HG03095 (cell line): ENCODE measurements around the gene GOLGB1.
A peak's percentile ranks its signal among the peaks of the same experiment; 100 is the strongest.

Experiments used
- ATAC-seq: cut with Tn5 transposase; IDR thresholded peaks from one replicate; pipeline ENCODE4 v1.9.1; 2021; ENCODE audit warnings: moderate library complexity; ENCODE audit not compliant: unreplicated experiment

GOLGB1 gene

GRCh38 chr3:121740896-121741295 is 8.6 kb downstream of the GOLGB1 start:
- no peak for ATAC-seq

GRCh38 chr3:121739902-121740301 is 9.6 kb downstream of the GOLGB1 start:
- no peak for ATAC-seq

- ATAC-seq, result no peak
These were observed 11.9 kb downstream of the GOLGB1 start for GRCh38 chr3:121737644-121738043.

GRCh38 chr3:121736112-121736511 is 13.4 kb downstream of the GOLGB1 start:
- no peak for ATAC-seq

- peak; percentile 93 for ATAC-seq
These were observed 14.4 kb downstream of the GOLGB1 start for GRCh38 chr3:121735047-121735696.

DNA sequence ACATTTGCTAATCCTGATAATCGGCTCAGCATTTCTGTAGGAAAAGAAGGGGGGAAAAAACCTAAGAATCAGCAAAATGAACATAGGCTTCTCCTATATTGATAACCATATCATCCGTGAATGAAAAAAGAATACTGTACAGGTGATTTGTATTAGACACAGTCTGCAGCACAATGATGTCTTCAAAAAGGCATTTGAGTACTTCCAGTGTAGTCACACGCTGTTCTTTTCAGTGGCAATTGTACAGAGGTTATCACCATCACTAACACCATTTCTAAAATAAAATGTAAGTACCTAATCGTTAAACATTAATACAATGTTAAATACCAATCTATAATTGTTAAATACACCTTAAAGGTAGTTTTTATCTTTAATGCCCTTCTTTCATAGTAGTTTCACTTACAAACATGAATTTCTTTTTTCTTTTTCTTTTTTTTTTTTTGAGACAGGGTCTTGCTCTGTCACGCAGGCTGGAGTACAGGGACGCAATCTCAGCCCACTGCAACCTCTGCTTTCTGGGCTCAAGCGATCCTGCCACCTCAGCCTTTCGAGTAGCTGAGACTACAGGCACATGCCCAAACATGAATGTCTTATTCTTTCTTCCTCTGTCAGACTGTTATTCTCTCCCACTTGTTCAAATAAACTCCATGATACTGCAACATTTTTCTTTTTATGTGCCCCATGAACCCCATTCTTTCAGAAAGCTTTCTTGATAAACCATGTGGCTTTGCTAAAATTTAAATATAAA is 18.4 kb downstream of the GOLGB1 start:
- no peak for ATAC-seq

GRCh38 chr3:121724130-121724529 is 25.4 kb downstream of the GOLGB1 start:
- ATAC-seq, result peak; percentile 92

DNA sequence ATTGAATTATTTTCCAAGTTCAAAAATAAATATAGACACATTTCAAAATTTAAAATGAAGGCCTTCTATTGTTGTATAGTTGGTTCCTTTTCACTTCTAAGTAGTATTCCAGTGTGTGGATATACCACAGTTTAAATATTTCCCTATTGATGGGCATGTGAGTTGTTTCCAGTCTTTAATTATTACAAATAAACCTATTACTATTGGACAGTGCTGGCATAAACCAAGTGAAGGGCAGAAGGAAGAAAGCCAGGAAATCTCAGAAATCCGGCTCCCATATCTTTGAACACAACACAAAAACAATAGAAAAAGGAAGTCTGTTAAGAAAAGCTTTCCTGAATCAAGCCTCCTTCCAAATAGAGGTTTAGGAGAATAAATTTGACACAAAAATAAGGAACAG is 26.1 kb downstream of the GOLGB1 start:
- no peak for ATAC-seq

DNA sequence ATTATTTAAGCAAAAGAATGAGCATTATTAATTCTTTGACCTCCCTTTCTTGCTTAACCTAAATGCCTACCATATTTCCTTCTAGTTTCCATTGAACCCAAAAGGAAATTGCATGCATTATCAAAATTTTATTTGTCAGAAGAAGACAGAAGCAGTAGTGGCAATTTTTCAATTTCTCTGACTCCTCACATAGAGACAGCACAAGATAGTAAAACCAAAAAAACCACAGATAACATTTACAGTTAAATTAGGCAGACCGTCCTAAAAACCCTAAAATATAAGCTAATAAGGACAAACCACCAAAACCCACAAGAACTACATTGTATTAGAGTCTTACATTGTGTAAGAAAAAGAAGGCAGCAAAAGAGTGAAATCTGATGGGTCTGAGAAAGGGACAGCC is 27.1 kb downstream of the GOLGB1 start:
- no peak for ATAC-seq

GRCh38 chr3:121720163-121720562 is 29.4 kb downstream of the GOLGB1 start:
- no peak for ATAC-seq

- no peak for ATAC-seq
These were observed 30.1 kb downstream of the GOLGB1 start for GRCh38 chr3:121719423-121719822.

DNA sequence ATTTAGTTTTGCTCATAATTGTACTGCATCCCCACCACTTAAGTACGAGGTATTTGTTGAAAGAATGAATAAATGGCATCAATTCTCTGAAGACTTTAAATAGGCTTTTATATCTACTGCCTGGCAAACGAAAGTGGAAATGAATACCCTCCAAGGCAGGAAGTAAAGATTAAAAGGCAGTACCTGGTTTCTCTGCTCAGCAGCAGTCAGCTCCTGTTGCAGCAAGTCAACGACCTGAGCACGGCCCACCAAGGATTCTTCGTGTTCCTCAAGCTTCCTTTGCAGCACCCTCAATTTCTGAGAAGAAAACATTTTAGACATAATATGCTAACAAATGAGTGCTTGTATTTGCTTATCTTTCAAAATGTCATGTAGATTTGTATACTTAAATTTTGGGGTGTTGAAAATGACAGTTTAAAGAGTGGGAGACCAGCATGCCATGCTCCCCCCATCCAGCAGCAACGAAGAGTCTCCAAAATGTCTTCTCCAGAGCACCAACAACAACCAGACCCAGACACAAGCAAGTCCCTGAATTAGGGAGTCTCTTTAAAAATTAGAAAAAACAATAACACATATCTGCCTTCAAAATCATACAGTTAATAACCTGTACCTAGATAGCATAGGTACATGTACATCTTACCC is 31.2 kb downstream of the GOLGB1 start:
- ATAC-seq, result no peak

DNA sequence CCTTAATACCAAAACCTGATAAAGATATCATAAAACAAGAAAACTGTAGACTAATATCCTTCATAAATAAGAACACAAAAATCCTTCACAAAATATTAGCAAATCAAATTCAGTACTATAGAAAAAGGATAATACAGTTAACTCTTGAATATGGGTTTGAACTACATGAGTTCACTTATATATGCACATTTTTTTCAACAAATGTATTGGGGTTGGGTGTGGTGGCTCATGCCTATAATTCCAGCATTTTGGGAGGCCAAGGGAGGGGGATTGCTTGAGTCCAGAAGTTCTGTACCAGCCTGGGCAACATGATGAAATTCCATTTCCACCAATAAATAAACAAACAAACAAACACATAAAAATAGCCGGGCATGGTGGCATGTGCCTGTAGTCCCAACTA is 39.2 kb downstream of the GOLGB1 start:
- ATAC-seq, result no peak

DNA sequence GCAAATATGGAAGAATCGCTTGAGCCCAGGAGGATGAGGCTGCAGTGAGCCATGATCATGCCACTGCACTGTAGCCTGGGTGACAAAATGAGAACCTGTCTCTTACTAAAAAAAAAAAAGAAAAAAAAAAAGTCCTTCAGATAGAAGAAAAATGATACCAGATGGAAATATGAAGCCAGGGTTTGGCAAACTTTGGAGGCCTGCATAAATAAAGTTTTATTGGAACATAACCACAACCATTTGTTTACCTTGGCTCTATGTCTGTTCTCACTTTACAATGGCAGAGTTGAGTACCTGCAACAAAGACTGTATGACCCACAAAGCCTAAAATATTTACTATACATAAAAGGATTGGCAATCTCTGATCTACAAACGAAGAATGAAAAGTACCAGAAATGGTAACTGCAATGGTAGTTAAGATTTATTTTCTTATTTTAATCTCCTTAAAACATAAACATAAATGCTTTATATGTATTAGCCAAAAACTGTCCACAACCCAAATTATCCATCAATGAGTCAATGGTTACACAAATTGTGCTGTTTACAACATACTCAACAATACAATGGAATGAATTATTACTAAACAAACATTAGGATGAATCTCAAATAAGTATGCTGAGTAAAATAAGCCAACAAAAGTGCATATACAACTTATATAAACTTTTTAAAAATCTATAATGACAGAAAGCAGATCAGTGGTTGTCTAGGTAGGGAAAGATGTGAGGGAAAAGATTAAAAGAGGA is 41.8 kb downstream of the GOLGB1 start:
- ATAC-seq, result no peak

DNA sequence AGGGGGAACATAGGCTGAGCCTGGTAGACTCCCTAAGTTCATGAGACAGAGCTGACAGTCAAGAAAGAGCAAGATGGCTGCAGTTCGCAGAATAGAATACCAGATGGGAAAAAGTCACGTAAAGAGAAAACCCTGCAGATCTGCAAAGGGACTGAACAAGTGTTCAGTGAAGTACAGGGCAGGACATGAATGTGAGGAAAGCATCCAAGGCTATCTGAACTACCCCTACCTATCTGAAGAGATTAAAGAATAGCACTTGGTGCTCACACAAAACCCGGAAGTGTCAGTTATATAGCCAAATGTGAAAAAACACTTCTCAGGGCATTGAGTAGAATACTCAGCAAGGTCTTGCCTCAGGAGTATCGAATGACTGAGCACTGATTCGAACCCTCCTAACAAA is 44.0 kb downstream of the GOLGB1 start:
- no peak for ATAC-seq

DNA sequence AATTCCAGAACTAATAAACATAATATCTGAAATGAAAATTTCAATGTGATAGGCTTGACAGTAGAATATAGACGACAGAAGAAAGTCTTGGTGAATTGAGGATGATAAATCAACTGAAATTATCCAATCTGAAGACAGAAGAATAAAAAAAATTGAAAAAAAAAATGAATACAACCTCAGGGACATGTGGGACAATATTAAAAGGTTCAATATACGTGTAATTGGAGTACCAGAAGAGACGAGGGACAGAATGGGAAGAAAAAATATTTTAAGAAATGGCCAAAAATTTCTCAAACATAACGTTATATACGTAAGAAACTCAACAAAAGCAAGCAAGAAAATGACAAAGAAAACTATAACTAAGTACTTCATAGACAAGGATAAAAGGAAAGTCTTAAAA is 45.6 kb downstream of the GOLGB1 start:
- no peak for ATAC-seq

DNA sequence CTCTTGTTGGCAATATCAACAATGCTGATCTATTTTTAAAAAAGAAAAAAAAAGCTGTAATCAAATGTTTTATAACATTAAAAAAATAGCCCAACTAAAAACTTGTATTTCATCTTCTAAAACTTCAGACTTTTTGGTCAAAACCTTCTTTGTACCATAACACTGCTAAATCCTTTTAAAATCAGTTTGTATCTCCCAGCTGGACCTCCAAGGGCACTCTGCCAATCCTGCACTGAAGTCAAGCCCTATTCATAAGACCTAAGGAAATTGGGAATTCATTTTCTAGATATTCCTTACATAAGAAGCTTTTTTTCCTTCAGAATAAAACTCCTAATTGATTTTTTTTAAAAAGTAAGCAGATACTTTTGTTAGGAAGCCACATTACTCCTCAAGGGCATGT is 50.6 kb downstream of the GOLGB1 start:
- ATAC-seq, result no peak

- no peak for ATAC-seq
These were observed 51.1 kb downstream of the GOLGB1 start for GRCh38 chr3:121698476-121698875.

GRCh38 chr3:121696186-121696585 is 53.4 kb downstream of the GOLGB1 start:
- no peak for ATAC-seq

- ATAC-seq, result no peak
These were observed 57.4 kb downstream of the GOLGB1 start for GRCh38 chr3:121692010-121692699.
